Left lung (tissue), 10 donors: Measurements from ENCODE around the gene RNF40. TPM values are rescaled to one million over a fixed set of nuclear protein-coding genes. Genes with fewer than 3 reads are reported as not detected.

Experiments
- ATAC-seq: fragments of 200-7000 bp; cut with Tn5 transposase; one replicate; pipeline ENCODE4 v1.9.1; 2020; ENCODE audit warnings: moderate library complexity
- DNase-seq, 4 donors: peaks; one replicate each; pipeline ENCODE4 v3.0.0-alpha.2; 2013 to 2020
- H3K27ac ChIP-seq, 2 donors: fragments of 200-600 bp; sonication (generic) in 1 of 2; one replicate each; pipeline versions ENCODE4 v1.5.0 to v1.8.0; 2020 to 2021
- H3K27me3 ChIP-seq, 2 donors: fragments of 200-600 bp; sonication (generic) in 1 of 2; one replicate each; pipeline versions ENCODE4 v1.5.0 to v1.8.0; 2020 to 2021
- H3K36me3 ChIP-seq, 2 donors: fragments of 200-600 bp; sonication (generic) in 1 of 2; one replicate each; pipeline versions ENCODE4 v1.5.0 to v1.8.0; 2020 to 2021
- H3K4me1 ChIP-seq, 2 donors: fragments of 200-600 bp; one replicate each; pipeline ENCODE4 v1.8.0; 2021
- H3K4me3 ChIP-seq, 2 donors: fragments of 200-600 bp; sonication (generic) in 1 of 2; one replicate each; pipeline versions ENCODE4 v1.5.0 to v1.8.0; 2020 to 2021; ENCODE audit warnings: mild to moderate bottlenecking in 1 of 2
- H3K9me3 ChIP-seq, 2 donors: fragments of 200-600 bp; sonication (generic) in 1 of 2; one replicate each; pipeline versions ENCODE4 v1.5.0 to v1.8.0; 2020 to 2021
- CTCF ChIP-seq, 2 donors: fragments of 200-600 bp; sonication (generic) in 1 of 2; IDR thresholded peaks; one replicate each; pipeline versions ENCODE4 v1.5.0 to v1.8.0; 2021; ENCODE audit warnings: antibody characterized with exemption in 2 of 2
- intact Hi-C, 2 donors: fragments of 100-400 bp; cut with DNase I; formaldehyde crosslinking; loops; one replicate each; pipeline versions ENCODE4 v1.11.2 to v1.14.2; 2022
- polyA plus RNA-seq, 6 donors: library from polyadenylated mRNA; unstranded; fragments of 120-200 nt; gene quantifications; one replicate each; pipeline ENCODE4 v1.2.1, GENCODE V29; 2013; ENCODE audit not compliant: insufficient read length in 6 of 6
- total RNA-seq, 2 donors: library from RNA; stranded (reverse); fragmentation: NEBNext Ultra II Directional; extraction: Animal tissue kit (Norgen Biotek cat#: 25700); gene quantifications; one replicate each; pipeline ENCODE4 v1.2.1, GENCODE V29; 2021
- donor health status: DM: no; HTN: yes; CAD: no.
- donor health status: DM: no; HTN: no; CAD: no.

The RNF40 gene
- total and polyA plus RNA-seq, 8 donors, result 87.8 to 116 (median 98.9) TPM

DNA sequence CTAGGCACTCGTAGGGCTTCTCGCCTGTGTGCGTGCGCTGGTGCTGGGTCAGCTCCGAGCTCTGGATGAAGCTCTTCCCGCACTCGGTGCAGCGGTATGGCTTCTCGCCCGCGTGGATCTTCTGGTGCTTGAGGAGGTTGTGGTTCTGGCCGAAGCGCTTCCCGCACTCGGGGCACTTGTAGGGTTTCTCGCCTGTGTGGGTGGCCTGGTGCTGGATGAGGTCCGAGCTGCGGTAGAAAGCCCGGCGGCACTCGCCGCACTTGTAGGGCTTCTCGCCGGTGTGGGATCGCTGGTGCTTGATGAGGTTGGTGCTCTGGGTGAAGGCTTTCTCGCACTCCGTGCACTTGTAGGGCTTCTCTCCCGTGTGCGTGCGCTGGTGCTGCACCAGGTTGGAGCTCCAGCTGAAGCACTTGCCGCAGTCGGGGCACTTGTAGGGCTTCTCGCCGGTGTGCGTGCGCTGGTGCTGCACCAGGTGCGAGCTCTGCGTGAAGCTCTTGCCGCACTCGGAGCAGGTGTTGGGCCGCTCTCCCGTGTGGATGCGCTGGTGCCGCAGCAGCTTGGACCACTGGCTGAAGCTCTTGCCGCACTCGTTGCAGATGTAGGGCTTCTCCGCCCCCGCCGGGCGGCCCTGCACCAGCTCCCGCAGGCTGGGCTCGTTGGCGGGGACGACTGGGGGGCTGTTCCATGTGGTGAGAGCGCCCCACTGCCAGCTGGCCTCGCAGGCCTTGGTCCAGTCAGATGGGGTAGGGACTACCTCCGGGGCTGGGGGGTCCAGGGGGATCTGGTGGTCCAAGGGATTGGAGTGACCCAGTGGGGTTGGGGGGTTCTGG lies 21.4 kb downstream of the RNF40 start:
- Histone ChIP-seq H3K27ac (no peak overlapping the region), H3K4me1 (peaks cover 0 to 46% of the 10 kb centered on the region in 2 donors), H3K27me3 (no peaks in the 10 kb centered on the region), H3K4me3 (no peak overlapping the region), H3K9me3 (no peaks in the 10 kb centered on the region), H3K36me3 (peaks cover 0 to 31% of the 10 kb centered on the region in 2 donors)
- DNase-seq, result no peak
- no peak for TF ChIP-seq CTCF (IDR thresholded peaks at IDR 0.05)
- ATAC-seq, result no peak
- intact Hi-C loops, result no loop called here

DNA sequence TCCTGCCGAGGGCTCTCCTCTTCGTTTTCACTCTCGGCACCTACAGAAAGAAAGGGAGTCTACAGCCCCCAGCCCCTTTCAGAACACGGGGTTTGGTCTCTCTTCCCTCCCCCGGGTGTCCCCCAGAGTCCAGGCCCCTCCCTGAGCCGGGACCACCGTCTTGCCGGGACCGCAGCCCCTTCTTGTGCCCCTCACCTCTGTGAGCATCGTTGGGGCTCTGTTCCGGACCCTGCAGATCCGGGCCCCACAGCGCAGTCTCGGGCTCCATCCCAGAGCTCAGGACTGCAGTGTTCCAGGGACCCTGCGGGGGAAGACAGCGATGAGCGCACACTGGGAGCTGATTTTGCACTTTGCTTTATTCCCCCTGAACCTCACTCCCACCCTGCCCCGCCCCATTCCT lies 22.1 kb downstream of the RNF40 start:
- Histone ChIP-seq H3K4me1 (peaks cover 0 to 48% of the 10 kb centered on the region in 2 donors), H3K9me3 (no peaks in the 10 kb centered on the region), H3K27ac (no peak overlapping the region), H3K4me3 (no peak overlapping the region), H3K36me3 (peaks cover 0 to 31% of the 10 kb centered on the region in 2 donors), H3K27me3 (no peaks in the 10 kb centered on the region)
- no peak for DNase-seq
- intact Hi-C loops, result no loop called here
- TF ChIP-seq CTCF (IDR thresholded peaks at IDR 0.05), result no peak
- ATAC-seq, result no peak

GRCh38 chr16:30785126-30786106 lies 23.3 kb downstream of the RNF40 start:
- DNase-seq (no peak), ATAC-seq (no peak)
- intact Hi-C loops, result no loop called here
- peaks cover 0 to 31% of the 10 kb centered on the region in 2 donors for H3K36me3 ChIP-seq
- TF ChIP-seq CTCF (IDR thresholded peaks at IDR 0.05), result no peak
- no peaks in the 10 kb centered on the region for H3K9me3 ChIP-seq
- H3K27ac ChIP-seq, result no peak overlapping the region
- H3K4me1 ChIP-seq, result peaks cover 0 to 44% of the 10 kb centered on the region in 2 donors
- H3K27me3 ChIP-seq, result no peaks in the 10 kb centered on the region
- peak overlapping the region; percentile 79 to 86 for H3K4me3 ChIP-seq

DNA sequence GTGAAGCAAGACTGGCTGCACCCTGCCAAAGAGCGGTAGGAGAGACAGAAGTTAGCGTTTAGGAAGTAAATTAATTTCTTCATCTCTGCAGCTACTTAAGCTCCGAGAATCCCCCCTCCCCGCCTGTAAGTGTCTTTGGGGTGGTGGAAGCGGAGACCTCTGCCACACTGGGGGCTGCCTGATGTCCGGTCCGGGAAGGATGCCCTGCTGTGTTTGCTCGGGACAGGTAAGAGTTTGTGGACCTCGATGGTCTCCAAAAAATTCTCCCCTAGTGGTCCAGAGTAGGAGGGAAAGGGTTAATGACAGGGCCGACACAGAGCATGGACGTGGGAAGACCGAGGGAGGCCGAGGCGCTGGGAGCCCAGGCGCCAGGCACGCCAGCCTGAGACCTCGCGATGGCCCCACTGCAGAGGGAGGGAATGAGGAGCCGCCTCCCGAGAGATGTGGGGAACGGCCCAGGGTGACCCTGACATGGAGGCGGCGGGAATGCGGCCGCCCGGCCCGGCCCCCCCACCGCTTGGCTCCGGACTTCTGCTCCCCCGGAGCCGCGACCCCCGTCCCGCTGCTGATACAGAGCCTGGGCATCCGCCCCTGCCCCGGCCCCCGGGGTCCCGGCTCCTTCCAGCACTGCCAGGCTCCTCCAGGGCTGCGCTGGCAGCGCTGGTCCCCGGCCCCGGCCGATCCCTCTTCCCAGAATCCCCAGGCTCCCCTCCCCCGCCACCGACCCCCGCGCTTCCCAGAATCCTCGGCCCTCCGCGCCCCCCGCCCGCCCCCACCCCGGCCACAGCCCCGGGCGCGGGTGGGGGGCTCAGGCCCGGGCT lies 24.2 kb downstream of the RNF40 start:
- DNase-seq (peak in 3 of 4 donors; percentile 36 to 85 (median 45)), ATAC-seq (peak; percentile 63)
- intact Hi-C loops, result no loop called here
- Histone ChIP-seq H3K9me3 (no peaks in the 10 kb centered on the region), H3K4me1 (peaks cover 0 to 35% of the 10 kb centered on the region in 2 donors), H3K27me3 (no peaks in the 10 kb centered on the region), H3K27ac (peak overlapping the region; percentile 73 to 86), H3K36me3 (peaks cover 0 to 30% of the 10 kb centered on the region in 2 donors), H3K4me3 (peak overlapping the region; percentile 79 to 86)
- no peak for TF ChIP-seq CTCF (IDR thresholded peaks at IDR 0.05)
